Measurements from ENCODE around the gene LARP1.

LARP1 gene

GRCh38 chr5:154813736-154814135 lies 58.6 kb downstream of the LARP1 start:
- H3K9me2 ChIP-seq (replicated peaks; ENCODE audit: insufficient read depth, low read length): no peaks in the 10 kb centered on the region
- no peaks in the 10 kb centered on the region for H3K9me3 ChIP-seq (ENCODE audit: insufficient read depth, low read length)
- H3K4me2 ChIP-seq (ENCODE audit: low read depth, low read length, poor library complexity, severe bottlenecking): no peak overlapping the region
- H3F3A ChIP-seq (ENCODE audit: insufficient read depth): peaks cover 13% of the 10 kb centered on the region; the same call in 1 of the 2 replicates
- H4K20me1 ChIP-seq (ENCODE audit: low read depth, low read length): no peaks in the 10 kb centered on the region; the same call in 1 of the 2 replicates
- peaks cover 38% of the 10 kb centered on the region for H3K36me3 ChIP-seq (ENCODE audit: low read length)
- H3K27me3 ChIP-seq (ENCODE audit: low read length): no peaks in the 10 kb centered on the region
- H2AFZ ChIP-seq (ENCODE audit: low read depth, low read length, severe bottlenecking): no peak overlapping the region
- H3K27ac ChIP-seq (ENCODE audit: low read depth, low read length): no peak overlapping the region
- H3K79me2 ChIP-seq (ENCODE audit: insufficient read depth, low read length): no peaks in the 10 kb centered on the region; the same call in 1 of the 2 replicates
- TF ChIP-seq CTCF (IDR thresholded peaks at IDR 0.05; ENCODE audit: insufficient read depth, low read length, poor library complexity, severe bottlenecking) (no peak), EZH2phosphoT487 (conservative IDR thresholded peaks at IDR 0.05; ENCODE audit: low read length) (no peak)
- no peak overlapping the region for H3K4me3 ChIP-seq (ENCODE audit: insufficient read depth, low read length, poor library complexity, severe bottlenecking)
- H3K9ac ChIP-seq (ENCODE audit: low read length): no peak overlapping the region

GRCh38 chr5:154815025-154815424 lies 59.8 kb downstream of the LARP1 start:
- Histone ChIP-seq H3K27ac (ENCODE audit: low read depth, low read length) (no peak overlapping the region), H3K4me2 (ENCODE audit: low read depth, low read length, poor library complexity, severe bottlenecking) (no peak overlapping the region)

GRCh38 chr5:154815684-154816247 lies 60.6 kb downstream of the LARP1 start:
- Histone ChIP-seq H3K27me3 (ENCODE audit: low read length) (no peaks in the 10 kb centered on the region), H3F3A (ENCODE audit: insufficient read depth) (peaks cover 10% of the 10 kb centered on the region; the same call in 1 of the 2 replicates), H4K20me1 (ENCODE audit: low read depth, low read length) (no peaks in the 10 kb centered on the region; the same call in 1 of the 2 replicates), H3K36me3 (ENCODE audit: low read length) (peaks cover 33% of the 10 kb centered on the region), H3K4me3 (ENCODE audit: insufficient read depth, low read length, poor library complexity, severe bottlenecking) (no peak overlapping the region), H3K9me3 (ENCODE audit: insufficient read depth, low read length) (no peaks in the 10 kb centered on the region), H3K9me2 (replicated peaks; ENCODE audit: insufficient read depth, low read length) (no peaks in the 10 kb centered on the region), H3K4me2 (ENCODE audit: low read depth, low read length, poor library complexity, severe bottlenecking) (no peak overlapping the region), H3K9ac (ENCODE audit: low read length) (no peak overlapping the region), H3K79me2 (ENCODE audit: insufficient read depth, low read length) (no peaks in the 10 kb centered on the region; the same call in 1 of the 2 replicates), H2AFZ (ENCODE audit: low read depth, low read length, severe bottlenecking) (no peak overlapping the region), H3K27ac (ENCODE audit: low read depth, low read length) (no peak overlapping the region)
- TF ChIP-seq CTCF (IDR thresholded peaks at IDR 0.05; ENCODE audit: insufficient read depth, low read length, poor library complexity, severe bottlenecking) (no peak), EZH2phosphoT487 (conservative IDR thresholded peaks at IDR 0.05; ENCODE audit: low read length) (no peak)

More at GRCh38 chr5:154815025-154815424, 59.8 kb downstream of the LARP1 start:
- Histone ChIP-seq H3K79me2 (ENCODE audit: insufficient read depth, low read length) (no peaks in the 10 kb centered on the region; the same call in 1 of the 2 replicates), H2AFZ (ENCODE audit: low read depth, low read length, severe bottlenecking) (no peak overlapping the region), H4K20me1 (ENCODE audit: low read depth, low read length) (no peaks in the 10 kb centered on the region; the same call in 1 of the 2 replicates), H3K36me3 (ENCODE audit: low read length) (peaks cover 33% of the 10 kb centered on the region), H3K9me3 (ENCODE audit: insufficient read depth, low read length) (no peaks in the 10 kb centered on the region), H3K9me2 (replicated peaks; ENCODE audit: insufficient read depth, low read length) (no peaks in the 10 kb centered on the region), H3K27me3 (ENCODE audit: low read length) (no peaks in the 10 kb centered on the region), H3F3A (ENCODE audit: insufficient read depth) (peaks cover 13% of the 10 kb centered on the region; the same call in 1 of the 2 replicates), H3K9ac (ENCODE audit: low read length) (no peak overlapping the region), H3K4me3 (ENCODE audit: insufficient read depth, low read length, poor library complexity, severe bottlenecking) (no peak overlapping the region)
- TF ChIP-seq EZH2phosphoT487 (conservative IDR thresholded peaks at IDR 0.05; ENCODE audit: low read length): no peak
- no peak for TF ChIP-seq CTCF (IDR thresholded peaks at IDR 0.05; ENCODE audit: insufficient read depth, low read length, poor library complexity, severe bottlenecking)
